Measurements from ENCODE around the gene HTATIP2. TPM values are rescaled to one million over a fixed set of nuclear protein-coding genes. Genes with fewer than 3 reads are reported as not detected.

HTATIP2 gene
- total and polyA plus RNA-seq, 9 of the 15 experiments (the other 6 are each of a cell fraction or from before 2014, with no cell fraction given), result 48.3 to 90.9 (median 64.4) TPM

- TF ChIP-seq ETS1 (conservative IDR thresholded peaks at IDR 0.05; ENCODE audit: control insufficient read depth, low read depth, low read length) (0 out of 2 replicates have a peak, but pooled peaks have one; percentile 39), ZBTB40 (IDR thresholded peaks at IDR 0.05) (no peak; the same call in 1 of the 2 replicates), ZBTB40 (CRISPR knock-in tag; IDR thresholded peaks at IDR 0.05) (no peak), ZNF232 (CRISPR knock-in tag; IDR thresholded peaks at IDR 0.05) (no peak), FOXK1 (CRISPR knock-in tag; IDR thresholded peaks at IDR 0.05; ENCODE audit: borderline replicate concordance) (no peak), EGR1 (conservative IDR thresholded peaks at IDR 0.05) (no peak), JUND (IDR thresholded peaks at IDR 0.05; ENCODE audit: borderline replicate concordance, low read depth, low read length) (peak; percentile 72), JUND (tag; IDR thresholded peaks at IDR 0.05; ENCODE audit: borderline replicate concordance, low read depth, low read length) (no peak; the same call in 2 of the 3 replicates), CREB5 (CRISPR knock-in tag; IDR thresholded peaks at IDR 0.05) (no peak), ZNF830 (CRISPR knock-in tag; IDR thresholded peaks at IDR 0.05) (no peak), HCFC1 (IDR thresholded peaks at IDR 0.05; ENCODE audit: low read depth, low read length) (no peak), ZNF174 (CRISPR knock-in tag; IDR thresholded peaks at IDR 0.05) (no peak), DNMT1 (IDR thresholded peaks at IDR 0.05) (no peak)
Measured at GRCh38 chr11:20363500-20364340, at the start of gene HTATIP2 (continued).

Measured in K562 (cell line).